NB4 (cell line): ENCODE results near the gene LTBP2.
"Not testable (repeated sequence)": the region's sequence is repeated elsewhere in the genome, so short reads cannot be mapped to it uniquely, and the experiment has no call there.

Source experiments
- DNase-seq: peaks from one replicate; pipeline ENCODE4 v3.0.0; 2010; ENCODE audit warnings: low read depth
- H3K4me3 ChIP-seq: one replicate; pipeline ENCODE4 v1.5.1; 2011; ENCODE audit warnings: mild to moderate bottlenecking, low read depth, low read length, moderate library complexity
- MYC ChIP-seq: IDR thresholded peaks from 2 replicates; pipeline ENCODE4 v1.6.1; 2011; ENCODE audit warnings: low read depth, low read length
- POLR2A ChIP-seq: IDR thresholded peaks from 2 replicates; pipeline ENCODE4 v1.6.1; 2011; ENCODE audit warnings: mild to moderate bottlenecking; ENCODE audit not compliant: insufficient read length; ENCODE audit errors: extremely low read depth
- TF ChIP-seq, protein P1 (sequence below): IDR thresholded peaks from 2 replicates; pipeline ENCODE4 v1.6.1; 2011; ENCODE audit warnings: low read depth, low read length
- TF ChIP-seq, protein P2 (sequence below): IDR thresholded peaks from one replicate; pipeline ENCODE4 v1.5.1; 2012; ENCODE audit warnings: low read depth, low read length

Gene LTBP2

DNA sequence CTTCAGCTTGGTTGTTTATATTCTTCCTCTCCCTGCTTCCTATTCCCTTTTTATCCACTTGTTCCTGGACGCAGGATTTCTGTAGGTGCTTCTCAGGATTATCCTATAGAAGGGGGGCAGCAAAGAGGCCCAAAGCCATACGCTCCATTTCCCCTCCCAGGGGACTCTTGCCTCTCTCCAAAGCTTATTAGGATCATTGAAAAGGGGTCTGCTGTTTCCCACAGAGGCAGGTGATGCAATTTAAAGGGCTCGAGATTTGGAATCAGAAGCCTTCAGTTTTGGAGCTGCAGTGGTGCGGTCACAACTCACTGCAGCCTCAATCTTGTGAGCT is 154.5 kb downstream of the LTBP2 start:
- DNase-seq = no peak
- TF ChIP-seq POLR2A = no peak
- no peak overlapping the region for H3K4me3 ChIP-seq

DNA sequence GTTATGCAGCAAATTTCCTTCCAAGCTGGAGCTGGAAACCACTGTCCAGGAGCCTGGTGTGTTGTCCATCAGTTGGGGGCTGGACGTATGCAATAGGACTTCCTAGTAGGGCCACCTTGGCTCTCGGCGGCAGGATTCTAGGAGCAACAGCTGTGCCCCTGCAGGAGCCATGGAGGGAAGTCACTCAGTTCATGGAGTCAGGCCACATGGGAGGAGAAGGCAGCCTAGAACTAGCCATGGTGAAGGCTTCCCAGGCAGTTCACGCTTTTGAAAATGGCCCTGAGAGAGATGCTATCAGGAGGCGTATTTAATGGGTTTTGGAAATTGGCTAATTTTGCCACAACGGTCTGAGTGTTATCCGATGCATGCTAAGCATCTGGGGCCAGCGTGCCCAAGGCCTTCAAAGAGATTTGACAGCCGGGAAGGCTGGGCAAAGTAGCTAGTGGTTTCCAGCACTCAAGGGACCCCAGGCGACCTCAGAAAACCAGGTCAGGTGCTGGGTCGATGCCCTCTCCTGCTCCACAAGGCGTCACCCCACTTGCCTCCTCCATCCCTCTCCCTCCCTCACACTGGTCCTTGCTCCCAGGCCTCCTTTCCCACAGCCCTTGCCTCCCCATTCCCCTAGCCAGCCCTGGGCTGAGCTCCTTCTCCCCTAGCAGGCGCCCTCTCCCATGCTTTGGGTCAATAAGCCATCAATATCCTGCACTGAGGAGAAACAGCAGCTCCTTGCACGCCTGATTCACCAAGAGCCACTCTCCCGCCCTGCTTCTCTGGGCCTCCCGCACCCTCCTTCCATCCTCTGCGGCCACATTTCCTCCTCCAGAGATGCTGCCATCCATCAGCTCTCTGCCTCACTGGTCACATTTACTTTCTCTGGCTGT is 155.1 kb downstream of the LTBP2 start:
- H3K4me3 ChIP-seq = no peak overlapping the region
- TF ChIP-seq POLR2A (no peak), MYC (no peak)
- TF ChIP-seq, protein P1, sequence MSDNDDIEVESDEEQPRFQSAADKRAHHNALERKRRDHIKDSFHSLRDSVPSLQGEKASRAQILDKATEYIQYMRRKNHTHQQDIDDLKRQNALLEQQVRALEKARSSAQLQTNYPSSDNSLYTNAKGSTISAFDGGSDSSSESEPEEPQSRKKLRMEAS = no peak
- TF ChIP-seq, protein P2, sequence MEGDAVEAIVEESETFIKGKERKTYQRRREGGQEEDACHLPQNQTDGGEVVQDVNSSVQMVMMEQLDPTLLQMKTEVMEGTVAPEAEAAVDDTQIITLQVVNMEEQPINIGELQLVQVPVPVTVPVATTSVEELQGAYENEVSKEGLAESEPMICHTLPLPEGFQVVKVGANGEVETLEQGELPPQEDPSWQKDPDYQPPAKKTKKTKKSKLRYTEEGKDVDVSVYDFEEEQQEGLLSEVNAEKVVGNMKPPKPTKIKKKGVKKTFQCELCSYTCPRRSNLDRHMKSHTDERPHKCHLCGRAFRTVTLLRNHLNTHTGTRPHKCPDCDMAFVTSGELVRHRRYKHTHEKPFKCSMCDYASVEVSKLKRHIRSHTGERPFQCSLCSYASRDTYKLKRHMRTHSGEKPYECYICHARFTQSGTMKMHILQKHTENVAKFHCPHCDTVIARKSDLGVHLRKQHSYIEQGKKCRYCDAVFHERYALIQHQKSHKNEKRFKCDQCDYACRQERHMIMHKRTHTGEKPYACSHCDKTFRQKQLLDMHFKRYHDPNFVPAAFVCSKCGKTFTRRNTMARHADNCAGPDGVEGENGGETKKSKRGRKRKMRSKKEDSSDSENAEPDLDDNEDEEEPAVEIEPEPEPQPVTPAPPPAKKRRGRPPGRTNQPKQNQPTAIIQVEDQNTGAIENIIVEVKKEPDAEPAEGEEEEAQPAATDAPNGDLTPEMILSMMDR = no peak

DNA sequence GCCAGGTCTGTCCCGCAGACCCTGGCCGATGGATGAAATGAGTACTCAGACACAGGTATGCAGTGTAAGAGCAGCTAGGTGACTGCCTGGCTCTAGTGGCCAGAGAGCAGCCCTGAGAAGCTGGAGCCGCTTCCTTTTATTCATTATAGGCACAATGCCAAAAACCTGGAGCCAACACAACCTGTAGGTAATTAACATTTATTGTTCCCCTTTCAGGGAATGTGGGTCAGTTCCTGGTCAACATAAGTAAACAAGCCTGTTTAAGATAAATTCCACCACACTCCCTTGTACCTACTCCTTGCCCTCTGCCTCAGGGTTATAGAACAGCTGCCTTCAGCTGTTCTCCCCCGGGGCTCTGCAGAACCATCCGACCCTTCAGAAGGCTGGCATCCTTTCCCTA is 157.6 kb downstream of the LTBP2 start:
- DNase-seq, H3K4me3 ChIP-seq: not testable (repeated sequence)

More for the DNA sequence above, 155.1 kb downstream of the LTBP2 start:
- DNase-seq = no peak
